ENCODE data around the gene SYTL5.

SYTL5 gene

DNA sequence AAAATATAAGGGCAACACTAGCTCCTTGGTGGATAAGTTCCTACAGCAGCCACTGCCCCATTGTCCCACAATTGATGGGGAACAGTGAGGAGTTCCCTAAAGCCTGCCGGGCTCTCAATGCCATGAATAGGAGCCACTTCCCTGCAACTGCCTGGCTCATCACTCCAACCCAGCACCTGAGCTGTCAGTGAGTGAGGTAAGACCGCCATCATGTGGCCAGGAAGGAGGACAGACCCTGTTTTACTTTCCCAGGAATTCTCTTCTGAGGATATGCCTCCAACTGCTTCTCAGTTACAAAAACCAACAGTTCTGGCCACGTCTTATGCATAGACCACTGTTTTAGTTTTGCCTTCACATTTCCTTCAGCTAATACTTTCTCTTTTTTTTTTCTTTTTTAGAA is 168.8 kb downstream of the SYTL5 start:
- H3K27ac Mint-ChIP-seq = no peak overlapping the region

DNA sequence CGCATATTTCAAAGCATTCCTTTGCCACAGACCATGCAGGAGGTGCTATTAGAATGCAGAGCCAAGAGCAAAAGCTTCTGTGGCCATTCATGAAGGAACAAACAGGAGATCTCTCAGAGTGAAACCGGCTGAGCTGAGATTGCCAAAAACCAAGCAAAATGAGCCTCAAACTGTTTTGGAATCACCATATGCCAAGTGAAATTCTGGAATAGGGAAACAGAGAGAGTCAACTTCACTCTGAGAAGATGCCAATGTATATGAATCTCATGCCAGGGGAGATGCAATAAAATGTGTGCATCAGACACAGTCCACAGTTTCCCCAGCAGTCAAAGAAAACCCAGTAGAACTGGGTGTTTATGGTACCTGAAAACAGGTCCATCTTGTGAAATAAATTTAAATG is 172.0 kb downstream of the SYTL5 start:
- no peak overlapping the region for H3K27ac Mint-ChIP-seq
- no peaks in the 10 kb centered on the region for H3K9me3 Mint-ChIP-seq
- no peak overlapping the region for H3K4me3 Mint-ChIP-seq
- no peaks in the 10 kb centered on the region for H3K4me1 Mint-ChIP-seq
- H3K36me3 Mint-ChIP-seq = no peaks in the 10 kb centered on the region
- no peak for ATAC-seq
- H3K27me3 Mint-ChIP-seq = no peaks in the 10 kb centered on the region

More for the DNA sequence above, 168.8 kb downstream of the SYTL5 start:
- Mint-ChIP-seq H3K4me1 (no peaks in the 10 kb centered on the region), H3K4me3 (no peak overlapping the region), H3K27me3 (no peaks in the 10 kb centered on the region), H3K9me3 (no peaks in the 10 kb centered on the region), H3K36me3 (no peaks in the 10 kb centered on the region)
- ATAC-seq = no peak

Measured in stimulated activated memory B cell treated with anti-CD40 and anti-IgM and Interleukin-4, amounts not matched to agents 10 μg/mL and 1 μg/mL and 100 μg/mL, for 72 hours (primary cell).